IMR-90 (cell line): ENCODE results near the gene OR7G2. TPM values are rescaled to one million over a fixed set of nuclear protein-coding genes. Genes with fewer than 3 reads are reported as not detected.

Experiments used
- ATAC-seq: fragments of 200-7000 bp; cut with Tn5 transposase; 2 replicates; pipeline ENCODE4 v1.9.1; 2020; ENCODE audit warnings: low read depth, mild to moderate bottlenecking, moderate library complexity
- Bru-seq: library from RNA; stranded (reverse); fragments of 400-500 nt; gene quantifications from one replicate; lab custom pipeline; 2021; lab: Mats Ljungman, UMichigan
- BruChase-seq, 2 experiments: library from RNA; stranded (reverse); fragments of 400-500 nt; gene quantifications; one replicate each; lab custom pipeline; 2021; lab: Mats Ljungman, UMichigan
- BruUV-seq: library from RNA; stranded (reverse); fragments of 400-500 nt; replicated peaks from 2 replicates; lab custom pipeline; 2021; lab: Mats Ljungman, UMichigan
- CTCF ChIA-PET: fragments of 300-600 bp; formaldehyde crosslinking; extraction: SDS; loops from one replicate; lab custom pipeline; 2021; ENCODE audit warnings: antibody characterized with exemption; lab: Yijun Ruan, JAX
- POLR2A ChIA-PET: fragments of 300-600 bp; sonication (Branson Sonifier 250); formaldehyde crosslinking; loops from one replicate; lab custom pipeline; 2022; ENCODE audit warnings: antibody characterized with exemption; ENCODE audit not compliant: unreplicated experiment; lab: Charles Lee
- DNase-seq: peaks from one replicate; pipeline ENCODE4 v3.0.0; 2013
- H2AFZ ChIP-seq: replicated peaks from 2 replicates; pipeline ENCODE3; 2013; ENCODE audit warnings: low read length, mild to moderate bottlenecking; ENCODE audit not compliant: poor library complexity
- H2AK5ac ChIP-seq: 2 replicates; pipeline ENCODE4 v1.6.1; 2013; ENCODE audit warnings: low read depth, low read length, inconsistent platforms
- H2AK9ac ChIP-seq: replicated peaks from 2 replicates; pipeline ENCODE3; 2013; ENCODE audit warnings: mild to moderate bottlenecking, low read depth, low read length, moderate library complexity; ENCODE audit not compliant: poor library complexity
- H2BK120ac ChIP-seq: 2 replicates; pipeline ENCODE4 v1.6.1; 2013; ENCODE audit warnings: low read depth, low read length, inconsistent platforms
- H2BK15ac ChIP-seq: 3 replicates; pipeline ENCODE4 v1.6.1; 2013; ENCODE audit warnings: low read depth, low read length, inconsistent platforms
- H2BK20ac ChIP-seq: 2 replicates; pipeline ENCODE4 v1.6.1; 2013; ENCODE audit warnings: low read depth, mild to moderate bottlenecking, inconsistent platforms, low read length, moderate library complexity
- H2BK5ac ChIP-seq: 2 replicates; pipeline ENCODE4 v1.6.1; 2013; ENCODE audit warnings: mild to moderate bottlenecking, low read depth, low read length, inconsistent platforms; ENCODE audit not compliant: poor library complexity, severe bottlenecking
- H3K14ac ChIP-seq: replicated peaks from 2 replicates; pipeline ENCODE4 v1.6.1; 2013; ENCODE audit warnings: low read depth, low read length, inconsistent platforms
- H3K18ac ChIP-seq: 2 replicates; pipeline ENCODE4 v1.6.1; 2013; ENCODE audit warnings: low read depth, low read length, control low read depth
- H3K23ac ChIP-seq: 2 replicates; pipeline ENCODE4 v1.6.1; 2013; ENCODE audit warnings: low read depth, low read length, inconsistent platforms
- H3K27ac ChIP-seq: 2 replicates; pipeline ENCODE4 v1.5.1; 2013; ENCODE audit warnings: mild to moderate bottlenecking, control low read depth, low read length; ENCODE audit not compliant: insufficient read depth
- H3K27me3 ChIP-seq: 2 replicates; pipeline ENCODE4 v1.6.1; 2013; ENCODE audit warnings: low read length; ENCODE audit not compliant: control insufficient read depth, insufficient read depth
- H3K36me3 ChIP-seq: 2 replicates; pipeline ENCODE4 v1.6.1; 2013; ENCODE audit warnings: low read length, mixed read lengths; ENCODE audit not compliant: control insufficient read depth, insufficient read depth
- H3K4ac ChIP-seq: 2 replicates; pipeline ENCODE4 v1.6.1; 2013; ENCODE audit warnings: low read depth, low read length, inconsistent platforms
- H3K4me1 ChIP-seq: 2 replicates; pipeline ENCODE4 v1.6.1; 2013; ENCODE audit warnings: low read length, mixed read lengths; ENCODE audit not compliant: control insufficient read depth, insufficient read depth
- H3K4me2 ChIP-seq: 2 replicates; pipeline ENCODE4 v1.6.1; 2013; ENCODE audit warnings: low read depth, mild to moderate bottlenecking, control low read depth, low read length, moderate library complexity
- H3K4me3 ChIP-seq: 2 replicates; pipeline ENCODE4 v1.5.1; 2013; ENCODE audit warnings: low read depth, mild to moderate bottlenecking, control low read depth, low read length, moderate library complexity; ENCODE audit not compliant: insufficient read depth
- H3K56ac ChIP-seq: 2 replicates; pipeline ENCODE4 v1.6.1; 2013; ENCODE audit warnings: low read length, inconsistent platforms; ENCODE audit not compliant: insufficient read depth; ENCODE audit errors: extremely low read depth
- H3K79me1 ChIP-seq, 2 experiments: 2 replicates each; pipeline ENCODE4 v1.6.1; 2013; ENCODE audit warnings: low read length in 2 of 2, inconsistent platforms in 1 of 2, low read depth in 1 of 2
- H3K9ac ChIP-seq: 2 replicates; pipeline ENCODE4 v1.6.1; 2013; ENCODE audit warnings: low read depth, low read length, control low read depth
- H3K9me1 ChIP-seq: 2 replicates; pipeline ENCODE4 v1.6.1; 2013; ENCODE audit warnings: low read length, inconsistent platforms; ENCODE audit not compliant: insufficient read depth
- H3K9me3 ChIP-seq: 2 replicates; pipeline ENCODE4 v1.6.1; 2013; ENCODE audit warnings: low read length; ENCODE audit not compliant: control insufficient read depth, insufficient read depth
- H4K20me1 ChIP-seq: 2 replicates; pipeline ENCODE4 v1.6.1; 2013; ENCODE audit warnings: low read length, inconsistent platforms; ENCODE audit not compliant: insufficient read depth
- H4K5ac ChIP-seq: 2 replicates; pipeline ENCODE4 v1.6.1; 2013; ENCODE audit warnings: mild to moderate bottlenecking, low read depth, low read length, control low read depth
- H4K8ac ChIP-seq, 2 experiments: 2 replicates each; pipeline ENCODE4 v1.6.1; 2013; ENCODE audit warnings: low read depth in 2 of 2, low read length in 2 of 2, control low read depth in 1 of 2, inconsistent platforms in 1 of 2
- H4K91ac ChIP-seq: 2 replicates; pipeline ENCODE4 v1.6.1; 2013; ENCODE audit warnings: low read depth, low read length, inconsistent platforms; ENCODE audit not compliant: insufficient read depth
- BHLHE40 ChIP-seq: fragments of 150-350 bp; IDR thresholded peaks from 2 replicates; pipeline ENCODE4 v1.6.1; 2016; ENCODE audit warnings: mild to moderate bottlenecking, low read depth, low read length
- CEBPB ChIP-seq: IDR thresholded peaks from 2 replicates; pipeline ENCODE4 v1.6.1; 2012; ENCODE audit warnings: low read depth, low read length, improper control_type of control experiment
- CHD1 ChIP-seq: IDR thresholded peaks from 2 replicates; pipeline ENCODE4 v1.6.1; 2012; ENCODE audit warnings: low read depth, low read length, improper control_type of control experiment
- CTCF ChIP-seq: conservative IDR thresholded peaks from 2 replicates; pipeline ENCODE4 v1.5.1; 2012; ENCODE audit warnings: mild to moderate bottlenecking, low read depth, low read length, improper control_type of control experiment
- ELK1 ChIP-seq: fragments of 150-350 bp; IDR thresholded peaks from 2 replicates; pipeline ENCODE4 v1.6.1; 2016; ENCODE audit warnings: low read depth, mild to moderate bottlenecking, low read length, moderate library complexity, borderline replicate concordance
- FOS ChIP-seq: fragments of 150-350 bp; IDR thresholded peaks from 2 replicates; pipeline ENCODE4 v1.6.1; 2016; ENCODE audit warnings: low read depth, low read length
- MAFK ChIP-seq: IDR thresholded peaks from 2 replicates; pipeline ENCODE4 v1.6.1; 2012; ENCODE audit warnings: low read depth, low read length, improper control_type of control experiment
- MAZ ChIP-seq: IDR thresholded peaks from 2 replicates; pipeline ENCODE4 v1.6.1; 2012; ENCODE audit warnings: low read depth, mild to moderate bottlenecking, low read length, improper control_type of control experiment, moderate library complexity, borderline replicate concordance
- NFE2L2 ChIP-seq: fragments of 150-350 bp; IDR thresholded peaks from 2 replicates; pipeline ENCODE4 v1.6.1; 2016; ENCODE audit warnings: low read depth, mild to moderate bottlenecking, low read length
- RCOR1 ChIP-seq: IDR thresholded peaks from 2 replicates; pipeline ENCODE4 v1.6.1; 2012; ENCODE audit warnings: mild to moderate bottlenecking, low read length, improper control_type of control experiment; ENCODE audit not compliant: insufficient replicate concordance
- RFX5 ChIP-seq: IDR thresholded peaks from 2 replicates; pipeline ENCODE4 v1.8.0; 2012; ENCODE audit warnings: low read depth, mild to moderate bottlenecking, low read length, moderate library complexity
- SMC3 ChIP-seq: fragments of 150-350 bp; IDR thresholded peaks from 2 replicates; pipeline ENCODE4 v1.6.1; 2016; ENCODE audit warnings: low read depth, mild to moderate bottlenecking, antibody characterized with exemption, low read length, moderate library complexity
- USF2 ChIP-seq: fragments of 150-350 bp; IDR thresholded peaks from 2 replicates; pipeline ENCODE4 v1.6.1; 2017; ENCODE audit warnings: mild to moderate bottlenecking, antibody characterized with exemption, low read length, low read depth
- WGBS, 2 experiments: methylation state at CpG; one replicate each; pipeline versions ENCODE4 v1.1.5 to v1.1.7; 2013; ENCODE audit warnings: missing lambda C conversion rate in 2 of 2; ENCODE audit not compliant: insufficient read length in 1 of 2; ENCODE audit errors: extremely low coverage in 2 of 2; 5-methylcytosine and 5-hydroxymethylcytosine counted together
- dilution Hi-C: fragments of 300-500 bp; cut with HindIII; formaldehyde crosslinking; loops from one replicate; pipeline ENCODE4 v1.14.3; 2018; ENCODE audit warnings: low sequenced_read_pairs; ENCODE audit not compliant: unreplicated experiment
- in situ Hi-C: fragments of 300-500 bp; cut with MboI; formaldehyde crosslinking; loops from 3 replicates; pipeline ENCODE4 v1.14.3; 2019; ENCODE audit warnings: low sequenced_read_pairs, inconsistent platforms, mixed read lengths
- intact Hi-C: fragments of 100-400 bp; cut with micrococcal nuclease; formaldehyde crosslinking; loops from 2 replicates; pipeline ENCODE4 v1.10.0; 2022
- long read RNA-seq: library from polyadenylated mRNA; unstranded; transcript quantifications from one replicate; pipeline ENCODE4 v2.0.0, GENCODE V29; 2021; ENCODE audit not compliant: unreplicated experiment
- polyA plus RNA-seq, 3 experiments: library from polyadenylated mRNA; depleted of rRNA; stranded (reverse); fragments of >200 nt; gene quantifications; 2 replicates each; pipeline ENCODE4 v1.2.3, GENCODE V29; 2012; ENCODE audit warnings: low replicate concordance in 1 of 3
- total RNA-seq: library from RNA; depleted of rRNA; stranded (reverse); fragments of >200 nt; gene quantifications from 2 replicates; pipeline ENCODE4 v1.2.3, GENCODE V29; 2012; rRNA removed

Gene OR7G2
- total RNA-seq (not detected in 2 replicates), polyA plus RNA-seq (2012; rRNA removed) (not detected in 2 replicates), Bru-seq, nascent RNA (not detected), BruChase-seq, experiment 1, labeled RNA remaining after a 6-hour chase (not detected), BruChase-seq, experiment 2, labeled RNA remaining after a 2-hour chase (not detected)
- not detected in 2 replicates for polyA plus RNA-seq (2012; cell fraction: cytosol; rRNA removed)
- polyA plus RNA-seq (2012; cell fraction: nucleus; rRNA removed; ENCODE audit: low replicate concordance): not detected in 2 replicates
- long read RNA-seq: 0 reads

GRCh38 chr19:9107375-9107774 lies at the start of gene OR7G2:
TSS of gene OR7G2 (minus strand) at chr19:9107475. CDS start at chr19:9103243, 4,232 bp downstream.
- Histone ChIP-seq H2BK120ac (no peak within 1 kb of the TSS), H3K56ac (no peak within 1 kb of the TSS), H4K5ac (no peak within 1 kb of the TSS), H3K27me3 (no peaks in the 10 kb centered on the region), H3K4me2 (no peak within 1 kb of the TSS), H2AFZ (no peak within 1 kb of the TSS), H3K18ac (no peak within 1 kb of the TSS), H2AK5ac (no peak within 1 kb of the TSS), H3K27ac (no peak within 1 kb of the TSS), H3K9me1 (no peaks in the 10 kb centered on the region), H3K23ac (no peak within 1 kb of the TSS), H3K9ac (no peak within 1 kb of the TSS), H2BK5ac (no peak within 1 kb of the TSS), H3K4me3 (no peak within 1 kb of the TSS), H3K4me1 (no peaks in the 10 kb centered on the region), H3K9me3 (peaks cover 14% of the 10 kb centered on the region), H2AK9ac (no peak within 1 kb of the TSS), H2BK15ac (no peak within 1 kb of the TSS), H3K79me1 (no peaks in the 10 kb centered on the region), H4K91ac (no peak within 1 kb of the TSS), H4K8ac (no peak within 1 kb of the TSS), H3K14ac (no peak within 1 kb of the TSS), H3K36me3 (no peaks in the 10 kb centered on the region), H2BK20ac (no peak within 1 kb of the TSS), H3K4ac (no peak within 1 kb of the TSS), H4K20me1 (no peaks in the 10 kb centered on the region)
- WGBS, 2 experiments: no CpG with 5 or more reads among the region's 8 CpGs
- CTCF ChIA-PET: interaction anchor here (0.7 kb wide), 1 partner anchor 465 kb away, joined by 4 read pairs; no protein-coding TSS in a partner anchor
- dilution Hi-C loops: no loop called here
- BruUV-seq: no TSS peak
- ATAC-seq (no peak), DNase-seq (no peak)
- intact Hi-C loops: no loop called here
- POLR2A ChIA-PET: no interaction called here
- TF ChIP-seq ELK1: no peak
- TF ChIP-seq MAZ: no peak
- no peak for TF ChIP-seq SMC3
- no peak for TF ChIP-seq USF2
- no peak for TF ChIP-seq CTCF
- TF ChIP-seq RCOR1: no peak
- no peak for TF ChIP-seq BHLHE40
- no peak for TF ChIP-seq FOS
- TF ChIP-seq RFX5: no peak
- no peak for TF ChIP-seq CHD1
- TF ChIP-seq CEBPB: no peak
- TF ChIP-seq NFE2L2: no peak
- TF ChIP-seq MAFK: no peak
- in situ Hi-C loops: no loop called here
